Occipital lobe (tissue), 2 donors: ENCODE results near the gene OR10V1. TPM values are rescaled to one million over a fixed set of nuclear protein-coding genes. Genes with fewer than 3 reads are reported as not detected.

Experiments used
- DNase-seq: peaks from one replicate; lab custom pipeline; 2025; lab: John Stamatoyannopoulos, UW
- total RNA-seq: library from RNA; depleted of rRNA; stranded (reverse); fragments of >200 nt; gene quantifications from one replicate; pipeline ENCODE4 v1.2.3, GENCODE V29; 2014

Gene OR10V1
- total RNA-seq, 1 donor from 2014 or later, result not detected

DNA sequence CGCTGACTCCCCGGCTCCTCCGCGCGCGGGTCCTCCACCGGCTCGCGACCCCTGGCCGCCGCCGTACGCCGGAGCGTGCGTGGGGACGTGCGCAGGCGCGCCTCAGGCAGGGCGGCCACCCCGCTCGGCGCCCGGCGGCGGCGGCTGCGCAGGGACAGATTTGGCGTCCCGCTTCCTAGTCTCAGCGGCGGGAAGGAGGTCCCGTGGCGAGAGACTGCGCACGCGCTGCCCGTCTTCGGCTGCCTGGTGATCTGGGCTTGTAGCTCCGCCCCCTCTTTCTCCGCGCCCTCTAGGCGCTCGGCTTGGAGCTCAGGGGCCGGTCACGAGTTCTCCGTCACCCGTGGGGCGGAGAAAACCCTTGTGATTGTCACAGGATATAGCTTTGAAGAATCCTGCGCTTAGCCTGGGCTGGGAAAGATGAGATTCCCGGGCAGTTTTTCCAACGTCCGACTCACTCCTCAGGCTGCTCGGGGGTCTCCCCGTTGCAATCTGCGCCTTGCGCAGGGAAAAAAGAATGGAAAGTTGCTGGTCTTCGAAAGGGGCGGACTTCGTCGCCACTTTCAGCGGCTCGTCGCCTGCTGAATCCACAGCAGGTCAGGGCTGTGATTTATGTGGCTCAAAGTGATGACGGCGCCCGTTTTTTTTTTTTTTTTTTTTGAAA lies 44.6 kb downstream of the OR10V1 start, which contains the start of gene PATL1:
Gene PATL1 (minus strand): TSS at position 88 of the 661 bp plus-strand sequence. CDS start 142 bp downstream, outside the sequence.
- DNase-seq, result peak; percentile 98

DNA sequence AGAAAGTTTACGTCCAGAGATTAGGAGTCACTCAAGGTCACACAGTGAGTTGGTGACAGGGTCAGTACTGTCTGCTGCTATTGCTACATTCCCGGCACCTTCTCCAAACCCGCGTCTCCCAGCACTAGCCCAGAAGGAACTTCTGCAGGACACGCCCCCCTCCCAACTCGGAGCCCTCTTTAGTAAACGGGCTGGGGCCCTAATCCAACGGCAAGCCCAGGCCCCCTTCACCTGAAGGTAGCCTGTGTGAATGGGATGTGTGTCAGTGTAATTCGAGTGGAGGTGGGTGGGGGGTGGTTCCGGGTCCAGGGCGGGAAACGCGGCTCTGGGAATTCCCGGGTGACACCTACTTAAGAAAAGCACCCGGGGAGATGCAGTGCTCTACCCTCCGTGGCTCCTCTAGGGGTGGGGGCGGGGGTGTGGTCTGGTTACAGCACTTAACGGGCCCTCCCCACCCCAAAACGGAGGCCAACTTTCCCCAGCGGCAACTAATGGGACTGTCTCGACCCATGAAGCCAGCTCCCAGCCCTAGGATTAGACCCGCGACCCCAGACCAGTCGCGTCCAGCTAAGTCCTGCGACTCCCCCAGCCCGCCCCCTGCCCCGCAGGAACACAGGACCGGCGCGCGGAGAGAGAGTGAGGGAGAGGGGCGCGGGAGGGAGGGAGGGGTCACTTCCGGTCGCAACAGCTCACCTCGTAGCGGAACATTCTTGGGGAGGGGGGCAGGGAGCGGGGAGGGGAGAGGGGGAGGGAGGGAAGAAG lies 45.3 kb downstream of the OR10V1 start:
- no peak for DNase-seq

DNA sequence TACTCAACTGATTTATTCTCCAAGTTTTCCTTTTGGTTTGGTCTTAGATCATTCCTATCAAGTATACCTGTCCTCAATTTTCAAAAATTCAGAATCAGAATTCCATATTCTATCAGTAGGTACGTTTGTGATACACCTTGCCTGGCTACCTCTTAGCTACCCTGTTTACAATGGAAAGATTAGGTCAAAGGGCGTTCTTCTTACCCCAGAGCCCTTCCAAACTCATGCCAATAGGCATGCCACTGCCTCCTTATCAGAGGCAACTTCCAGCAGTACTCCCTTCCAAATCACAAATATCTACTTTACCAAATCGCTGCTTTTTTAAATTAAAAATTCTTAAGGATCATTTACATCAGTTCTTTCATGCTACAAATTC lies 45.8 kb downstream of the OR10V1 start:
- no peak for DNase-seq

DNA sequence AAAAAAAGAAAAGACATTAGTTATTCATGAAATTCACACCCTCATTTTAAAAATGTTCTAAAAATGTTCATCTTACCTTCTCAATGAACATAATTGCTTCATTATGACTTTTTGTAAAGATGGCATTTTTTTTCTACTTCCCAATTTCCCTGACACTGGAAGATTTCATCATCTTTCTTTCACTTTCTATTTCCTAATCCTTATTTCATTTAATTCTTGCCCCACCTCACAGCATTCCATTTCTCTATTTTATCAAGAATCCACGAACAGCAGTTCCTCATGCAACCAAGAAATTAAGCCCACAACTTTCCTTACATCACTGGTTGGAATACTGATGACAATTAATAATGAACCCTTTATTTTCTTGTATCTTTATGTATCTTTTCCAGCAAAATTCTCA lies 46.7 kb downstream of the OR10V1 start:
- no peak for DNase-seq

Other genes with a start within 250 kb of the OR10V1 start
- gene OR4D10, start 240.5 kb downstream of the OR10V1 start, total RNA-seq, result not detected
- not detected for gene OR4D11, start 210.3 kb downstream of the OR10V1 start, total RNA-seq
- not detected for gene OR4D9, start 202.3 kb downstream of the OR10V1 start, total RNA-seq
- gene OSBP, start 98.1 kb downstream of the OR10V1 start, total RNA-seq, result 30.6 TPM
- gene PATL1, start 44.8 kb downstream of the OR10V1 start, total RNA-seq, result 3.7 TPM
- gene STX3, start 41.5 kb upstream of the OR10V1 start, total RNA-seq, result 26.4 TPM
- gene MRPL16, start 96.9 kb upstream of the OR10V1 start, total RNA-seq, result 29.6 TPM
- not detected for gene CBLIF, start 131.7 kb upstream of the OR10V1 start, total RNA-seq
- gene TCN1, start 152.6 kb upstream of the OR10V1 start, total RNA-seq, result 1.2 TPM
- gene OOSP3, start 164.9 kb upstream of the OR10V1 start, total RNA-seq, result not detected
- 1.6 TPM for gene OOSP1, start 224.6 kb upstream of the OR10V1 start, total RNA-seq